HEK293 (cell line): Measurements from ENCODE around the gene AVL9.

Experiments used
- CTCF ChIA-PET: fragments of 350-600 bp; formaldehyde crosslinking; extraction: SDS; loops from one replicate; lab custom pipeline; 2021; ENCODE audit warnings: antibody characterized with exemption; lab: Yijun Ruan, JAX
- POLR2A ChIA-PET: fragments of 300-600 bp; formaldehyde crosslinking; extraction: SDS; loops from one replicate; lab custom pipeline; 2020; ENCODE audit warnings: antibody characterized with exemption, inconsistent platforms; lab: Yijun Ruan, JAX
- H3K27ac ChIP-seq: fragments of 200-500 bp; sonication (Bioruptor generic); 2 replicates; pipeline ENCODE4 v1.5.1; 2014; ENCODE audit warnings: low read depth, low read length, control low read depth, inconsistent platforms; ENCODE audit errors: extremely low read depth
- H3K36me3 ChIP-seq, 2 experiments: fragments of 200-500 bp in 1 of 2; sonication (Bioruptor generic) in 1 of 2; 1 replicate in 1 of 2; 2 replicates in 1 of 2; pipeline ENCODE4 v1.5.1; 2014 to 2017; ENCODE audit warnings: inconsistent platforms in 2 of 2, low read length in 2 of 2; ENCODE audit not compliant: control insufficient read depth in 2 of 2, insufficient read depth in 1 of 2
- H3K4me1 ChIP-seq: fragments of 200-500 bp; sonication (Bioruptor generic); 2 replicates; pipeline ENCODE4 v1.5.1; 2014; ENCODE audit warnings: mild to moderate bottlenecking, low read length, inconsistent platforms; ENCODE audit not compliant: control insufficient read depth, insufficient read depth
- H3K4me3 ChIP-seq: 2 replicates; pipeline ENCODE4 v1.5.1; 2011; ENCODE audit warnings: low read depth, mild to moderate bottlenecking, control low read depth, low read length, moderate library complexity
- H3K9me3 ChIP-seq: fragments of 200-500 bp; sonication (Bioruptor generic); 2 replicates; pipeline ENCODE4 v1.5.1; 2014; ENCODE audit warnings: low read depth, low read length, inconsistent platforms; ENCODE audit not compliant: control insufficient read depth, insufficient read depth
- BCL6B ChIP-seq: fragments of 450-650 bp; formaldehyde crosslinking; IDR thresholded peaks from 2 replicates; pipeline ENCODE4 v1.5.1; 2017; ENCODE audit warnings: missing biosample characterization, missing genetic modification characterization
- ELK4 ChIP-seq: IDR thresholded peaks from 2 replicates; pipeline ENCODE4 v1.6.1; 2011; ENCODE audit warnings: mild to moderate bottlenecking, low read depth, low read length, borderline replicate concordance
- GFI1B ChIP-seq: fragments of 450-650 bp; formaldehyde crosslinking; IDR thresholded peaks from 2 replicates; pipeline ENCODE4 v1.5.1; 2016; ENCODE audit warnings: missing biosample characterization, missing genetic modification characterization
- PRDM1 ChIP-seq: fragments of 450-650 bp; formaldehyde crosslinking; IDR thresholded peaks from 2 replicates; pipeline ENCODE4; 2016; ENCODE audit warnings: missing biosample characterization, missing genetic modification characterization
- RBAK ChIP-seq: fragments of 450-650 bp; formaldehyde crosslinking; IDR thresholded peaks from 2 replicates; pipeline ENCODE4 v1.5.1; 2016; ENCODE audit warnings: missing biosample characterization, missing genetic modification characterization
- SP7 ChIP-seq: fragments of 450-650 bp; formaldehyde crosslinking; IDR thresholded peaks from 2 replicates; pipeline ENCODE4 v1.5.1; 2016; ENCODE audit warnings: missing biosample characterization, missing genetic modification characterization
- TRIM28 ChIP-seq: IDR thresholded peaks from 2 replicates; pipeline ENCODE4 v1.6.1; 2011; ENCODE audit warnings: low read length, control low read depth, borderline replicate concordance
- WT1 ChIP-seq: fragments of 450-650 bp; formaldehyde crosslinking; IDR thresholded peaks from 2 replicates; pipeline ENCODE4 v1.5.1; 2016; ENCODE audit warnings: missing biosample characterization, missing genetic modification characterization
- YY1 ChIP-seq: fragments of 450-650 bp; formaldehyde crosslinking; IDR thresholded peaks from 2 replicates; pipeline ENCODE4 v1.5.1; 2018; ENCODE audit warnings: missing biosample characterization, missing genetic modification characterization
- ZFP3 ChIP-seq: fragments of 450-650 bp; formaldehyde crosslinking; IDR thresholded peaks from 2 replicates; pipeline ENCODE4 v1.5.1; 2016; ENCODE audit warnings: low read depth, missing biosample characterization, missing genetic modification characterization
- ZNF121 ChIP-seq: fragments of 450-650 bp; formaldehyde crosslinking; IDR thresholded peaks from 2 replicates; pipeline ENCODE4 v1.5.1; 2016; ENCODE audit warnings: missing biosample characterization, missing genetic modification characterization
- ZNF211 ChIP-seq: fragments of 450-650 bp; formaldehyde crosslinking; IDR thresholded peaks from 2 replicates; pipeline ENCODE4 v1.5.1; 2016; ENCODE audit warnings: low read depth, missing biosample characterization, missing genetic modification characterization
- ZNF404 ChIP-seq: fragments of 450-650 bp; formaldehyde crosslinking; IDR thresholded peaks from 2 replicates; pipeline ENCODE4 v1.5.1; 2017; ENCODE audit warnings: missing biosample characterization, missing genetic modification characterization
- ZNF449 ChIP-seq: fragments of 450-650 bp; formaldehyde crosslinking; IDR thresholded peaks from 2 replicates; pipeline ENCODE4 v1.5.1; 2017; ENCODE audit warnings: missing biosample characterization, mild to moderate bottlenecking, missing genetic modification characterization, moderate library complexity
- ZNF544 ChIP-seq: fragments of 450-650 bp; formaldehyde crosslinking; IDR thresholded peaks from 2 replicates; pipeline ENCODE4 v1.5.0; 2017; ENCODE audit warnings: missing biosample characterization, missing genetic modification characterization
- ZNF639 ChIP-seq: fragments of 450-650 bp; formaldehyde crosslinking; IDR thresholded peaks from 2 replicates; pipeline ENCODE4 v1.5.1; 2016; ENCODE audit warnings: missing biosample characterization, missing genetic modification characterization
- ZNF776 ChIP-seq: fragments of 450-650 bp; formaldehyde crosslinking; IDR thresholded peaks from 2 replicates; pipeline ENCODE4 v1.5.0; 2017; ENCODE audit warnings: missing biosample characterization, missing genetic modification characterization, borderline replicate concordance
- ZNF792 ChIP-seq: fragments of 450-650 bp; formaldehyde crosslinking; IDR thresholded peaks from 2 replicates; pipeline ENCODE4 v1.5.1; 2016; ENCODE audit warnings: missing biosample characterization, missing genetic modification characterization
- TF ChIP-seq, protein P1 (sequence below): fragments of 450-650 bp; formaldehyde crosslinking; IDR thresholded peaks from 2 replicates; pipeline ENCODE4 v1.5.1; 2017; ENCODE audit warnings: missing biosample characterization, missing genetic modification characterization
- TF ChIP-seq, protein P2 (sequence below): fragments of 450-650 bp; formaldehyde crosslinking; IDR thresholded peaks from 2 replicates; pipeline ENCODE4 v1.5.1; 2016; ENCODE audit warnings: missing biosample characterization, missing genetic modification characterization

Gene AVL9

GRCh38 chr7:32535162-32535702 is 39.9 kb downstream of the AVL9 start:
- POLR2A ChIA-PET = no interaction called here
- H3K9me3 ChIP-seq = no peaks in the 10 kb centered on the region
- TF ChIP-seq BCL6B (tag by site-specific recombination) = no peak
- TF ChIP-seq ZNF639 = no peak
- TF ChIP-seq SP7 (tag by site-specific recombination) = no peak
- no peak for TF ChIP-seq ZNF449 (tag by site-specific recombination)
- TF ChIP-seq RBAK (tag by site-specific recombination) = no peak
- TF ChIP-seq, protein P1, sequence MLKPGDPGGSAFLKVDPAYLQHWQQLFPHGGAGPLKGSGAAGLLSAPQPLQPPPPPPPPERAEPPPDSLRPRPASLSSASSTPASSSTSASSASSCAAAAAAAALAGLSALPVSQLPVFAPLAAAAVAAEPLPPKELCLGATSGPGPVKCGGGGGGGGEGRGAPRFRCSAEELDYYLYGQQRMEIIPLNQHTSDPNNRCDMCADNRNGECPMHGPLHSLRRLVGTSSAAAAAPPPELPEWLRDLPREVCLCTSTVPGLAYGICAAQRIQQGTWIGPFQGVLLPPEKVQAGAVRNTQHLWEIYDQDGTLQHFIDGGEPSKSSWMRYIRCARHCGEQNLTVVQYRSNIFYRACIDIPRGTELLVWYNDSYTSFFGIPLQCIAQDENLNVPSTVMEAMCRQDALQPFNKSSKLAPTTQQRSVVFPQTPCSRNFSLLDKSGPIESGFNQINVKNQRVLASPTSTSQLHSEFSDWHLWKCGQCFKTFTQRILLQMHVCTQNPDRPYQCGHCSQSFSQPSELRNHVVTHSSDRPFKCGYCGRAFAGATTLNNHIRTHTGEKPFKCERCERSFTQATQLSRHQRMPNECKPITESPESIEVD (tag by site-specific recombination) = no peak
- TF ChIP-seq, protein P2, sequence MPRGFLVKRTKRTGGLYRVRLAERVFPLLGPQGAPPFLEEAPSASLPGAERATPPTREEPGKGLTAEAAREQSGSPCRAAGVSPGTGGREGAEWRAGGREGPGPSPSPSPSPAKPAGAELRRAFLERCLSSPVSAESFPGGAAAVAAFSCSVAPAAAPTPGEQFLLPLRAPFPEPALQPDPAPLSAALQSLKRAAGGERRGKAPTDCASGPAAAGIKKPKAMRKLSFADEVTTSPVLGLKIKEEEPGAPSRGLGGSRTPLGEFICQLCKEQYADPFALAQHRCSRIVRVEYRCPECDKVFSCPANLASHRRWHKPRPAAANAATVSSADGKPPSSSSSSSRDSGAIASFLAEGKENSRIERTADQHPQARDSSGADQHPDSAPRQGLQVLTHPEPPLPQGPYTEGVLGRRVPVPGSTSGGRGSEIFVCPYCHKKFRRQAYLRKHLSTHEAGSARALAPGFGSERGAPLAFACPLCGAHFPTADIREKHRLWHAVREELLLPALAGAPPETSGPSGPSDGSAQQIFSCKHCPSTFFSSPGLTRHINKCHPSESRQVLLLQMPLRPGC = no peak
- TF ChIP-seq ZNF211 (tag by site-specific recombination) = no peak
- TF ChIP-seq WT1 (tag by site-specific recombination) = no peak
- no peak for TF ChIP-seq ELK4
- no peak for TF ChIP-seq ZNF792 (tag by site-specific recombination)
- TF ChIP-seq GFI1B = no peak
- TF ChIP-seq ZNF544 (tag by site-specific recombination) = no peak
- TF ChIP-seq ZFP3 = no peak
- TF ChIP-seq TRIM28 = no peak
- TF ChIP-seq, all 188 proteins: peak for 0
- H3K4me3 ChIP-seq = no peak overlapping the region
- CTCF ChIA-PET = no interaction called here
- peaks cover 0 to 3% of the 10 kb centered on the region in 2 experiments; a peak in 1 of 3 replicates for H3K36me3 ChIP-seq
- H3K4me1 ChIP-seq = no peaks in the 10 kb centered on the region
- H3K27ac ChIP-seq = no peak overlapping the region

DNA sequence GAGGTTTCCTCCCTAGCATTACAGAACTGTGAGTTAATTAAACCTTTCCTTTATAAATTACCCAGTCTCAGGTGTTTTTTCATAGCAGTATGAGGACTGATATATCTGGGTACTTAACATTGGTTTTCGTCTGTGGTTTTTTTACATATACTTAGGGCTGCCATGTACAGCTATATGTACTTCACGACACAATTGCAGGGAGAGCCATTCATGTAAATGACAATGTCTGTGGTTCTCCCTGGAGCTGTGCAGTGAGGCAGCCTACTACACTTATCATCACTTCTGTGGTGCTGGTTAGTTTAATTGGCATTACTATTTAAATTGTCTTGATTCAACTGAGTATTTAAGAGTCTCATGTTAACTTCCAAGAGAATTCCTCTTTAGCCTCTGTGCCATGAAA is 40.7 kb downstream of the AVL9 start:
- no peak overlapping the region for H3K4me3 ChIP-seq
- H3K4me1 ChIP-seq = no peaks in the 10 kb centered on the region
- H3K27ac ChIP-seq = no peak overlapping the region
- no peak for TF ChIP-seq ZNF404 (tag by site-specific recombination)
- no peak for TF ChIP-seq PRDM1 (tag by site-specific recombination)
- no peak for TF ChIP-seq ZNF776 (tag by site-specific recombination)
- no peak for TF ChIP-seq YY1 (tag by site-specific recombination)
- no peak for TF ChIP-seq ZNF121
- POLR2A ChIA-PET = no interaction called here
- H3K9me3 ChIP-seq = no peaks in the 10 kb centered on the region
- H3K36me3 ChIP-seq = peaks cover 0 to 3% of the 10 kb centered on the region in 2 experiments; a peak in 1 of 3 replicates
- CTCF ChIA-PET = no interaction called here
